ENCODE results near the gene ZNF821.
"Not testable (repeated sequence)": the region's sequence is repeated elsewhere in the genome, so short reads cannot be mapped to it uniquely, and the experiment has no call there.

The ZNF821 gene

GRCh38 chr16:71855937-71856662 lies 27.9 kb downstream of the ZNF821 start:
- no peak for DNase-seq

GRCh38 chr16:71854369-71854948 lies 29.5 kb downstream of the ZNF821 start:
- DNase-seq, result no peak

DNA sequence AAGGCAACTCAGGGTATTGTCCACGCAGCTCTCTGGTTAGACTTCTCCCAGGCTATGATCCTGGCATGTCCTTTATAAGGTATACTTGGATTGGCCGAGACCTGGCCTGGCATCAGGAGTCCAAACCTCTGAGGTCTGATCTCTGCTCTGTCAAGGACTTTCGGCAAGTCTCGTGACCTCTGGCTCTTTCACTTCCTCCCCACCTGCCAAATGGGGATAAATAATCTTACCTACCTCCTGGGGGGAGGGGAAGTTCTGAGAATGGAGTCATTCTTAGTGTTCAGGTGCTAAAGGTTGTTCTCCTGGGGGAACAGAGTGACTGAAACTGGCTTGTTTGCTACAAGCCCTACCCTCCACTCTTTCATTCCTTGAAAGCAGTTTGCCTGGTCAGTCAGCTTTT lies 30.6 kb downstream of the ZNF821 start:
- no peak for DNase-seq

DNA sequence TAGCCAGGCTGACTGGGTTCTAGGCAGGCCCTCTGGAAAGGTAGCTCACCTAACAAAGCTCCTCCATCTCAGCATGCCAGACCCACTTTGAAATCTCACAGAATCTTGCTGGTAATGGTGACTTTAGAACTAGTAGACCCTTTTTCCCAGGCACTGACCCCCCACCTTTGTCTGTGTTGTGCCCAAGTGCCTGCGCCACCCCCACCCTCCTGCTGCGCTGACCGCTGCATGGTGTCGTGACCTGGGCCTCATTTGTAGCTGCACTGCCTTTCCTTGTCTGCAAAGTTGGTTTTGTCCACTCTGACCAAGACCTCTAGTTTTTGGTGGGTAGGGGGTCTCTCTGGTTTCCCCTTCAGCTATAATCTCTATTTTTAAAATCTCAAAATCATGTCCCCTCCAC lies 31.4 kb downstream of the ZNF821 start:
- no peak for DNase-seq

GRCh38 chr16:71852158-71852557 lies 31.8 kb downstream of the ZNF821 start:
- DNase-seq, result no peak

DNA sequence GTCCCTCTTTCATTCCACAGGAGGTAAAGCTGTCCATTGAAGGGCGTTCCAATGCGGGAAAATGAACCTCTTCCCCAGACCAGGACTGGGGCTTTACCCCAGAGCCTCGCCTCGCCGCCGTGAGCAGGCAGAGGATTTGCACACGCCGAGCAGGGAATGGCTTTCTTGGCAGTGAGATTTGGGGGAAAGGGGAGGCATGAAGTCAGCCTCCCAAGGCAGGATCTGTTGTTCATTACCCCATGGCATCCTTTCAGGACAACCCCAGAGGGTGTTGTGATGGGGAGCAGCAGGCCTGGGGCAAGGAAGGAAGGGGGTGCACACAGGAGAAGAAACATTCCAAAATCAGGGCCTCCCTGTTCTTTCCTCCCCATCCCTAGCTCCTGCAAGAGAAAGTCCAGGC lies 32.2 kb downstream of the ZNF821 start:
- DNase-seq, result no peak

DNA sequence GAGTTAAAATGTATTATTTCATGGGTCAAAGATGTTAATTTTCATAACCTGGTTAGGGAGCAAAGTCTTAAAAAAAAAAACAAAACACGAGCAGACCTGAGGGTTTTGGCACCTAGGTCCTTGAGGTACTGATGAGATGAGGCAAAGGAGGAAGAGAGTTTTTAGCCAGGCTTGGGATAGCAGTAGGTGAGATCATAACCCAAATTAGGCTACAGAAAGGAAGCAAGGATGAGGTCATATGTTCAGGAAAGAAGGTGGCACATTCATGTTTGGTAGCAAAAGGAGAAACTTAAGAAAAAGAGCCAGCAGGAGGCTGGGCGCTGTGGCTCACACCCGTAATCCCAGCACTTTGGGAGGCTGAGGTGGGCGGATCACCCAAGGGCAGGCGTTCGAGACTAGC lies 35.4 kb downstream of the ZNF821 start:
- DNase-seq, result no peak

GRCh38 chr16:71847096-71847495 lies 36.9 kb downstream of the ZNF821 start:
- no peak for DNase-seq

DNA sequence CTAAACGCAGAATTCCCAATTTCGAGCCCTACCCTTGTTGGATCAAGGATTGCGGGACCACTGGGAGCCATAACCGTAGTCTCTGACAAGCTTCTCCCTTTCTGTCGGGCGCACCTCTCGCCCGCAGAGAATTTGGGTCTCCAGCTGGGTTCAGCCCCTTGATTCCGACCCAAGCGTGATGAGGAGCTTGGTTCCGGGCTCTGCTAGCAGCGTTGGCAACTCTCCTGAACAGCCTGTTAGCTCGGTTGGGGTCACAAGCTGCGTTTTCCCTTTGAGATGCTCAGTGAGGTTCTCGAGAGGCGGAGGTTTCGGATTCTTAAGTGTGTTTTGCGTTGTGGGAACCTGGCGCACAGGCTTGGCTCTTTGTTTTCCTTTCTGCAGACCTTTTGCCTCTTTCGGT lies 37.6 kb downstream of the ZNF821 start:
- peak in 1 of 2 experiments; percentile 16 for DNase-seq

GRCh38 chr16:71845639-71846430 lies 38.1 kb downstream of the ZNF821 start, which contains the start of gene ATXN1L:
Gene ATXN1L (plus strand): TSS chr16:71845976. CDS start chr16:71849741, 3,765 bp downstream.
- peak; percentile 86 to 88 for DNase-seq

- DNase-seq, result no peak
Observed at GRCh38 chr16:71843572-71843971, 40.4 kb downstream of the ZNF821 start.

GRCh38 chr16:71840052-71840451 lies 43.9 kb downstream of the ZNF821 start:
- DNase-seq, result no peak

DNA sequence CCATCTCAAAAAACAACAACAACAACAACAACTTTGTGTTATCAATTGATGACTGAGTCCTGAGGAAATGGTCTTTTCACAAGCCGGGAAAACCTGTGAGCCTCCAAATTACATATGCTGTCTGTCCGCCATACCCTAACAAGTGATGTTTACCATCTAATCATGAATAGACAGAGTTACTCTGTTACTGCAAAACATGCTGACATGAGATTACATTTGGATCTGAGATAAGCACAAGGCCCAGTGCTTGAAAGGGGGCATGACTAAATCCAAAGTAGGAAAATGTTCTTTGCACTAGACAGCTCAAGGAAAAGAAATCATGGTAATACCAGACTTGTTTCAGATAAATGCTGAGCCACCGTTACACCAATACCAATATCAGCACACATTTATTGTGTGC lies 46.8 kb downstream of the ZNF821 start:
- no peak for DNase-seq

- no peak for DNase-seq
Observed at GRCh38 chr16:71834291-71834690, 49.7 kb downstream of the ZNF821 start.

DNA sequence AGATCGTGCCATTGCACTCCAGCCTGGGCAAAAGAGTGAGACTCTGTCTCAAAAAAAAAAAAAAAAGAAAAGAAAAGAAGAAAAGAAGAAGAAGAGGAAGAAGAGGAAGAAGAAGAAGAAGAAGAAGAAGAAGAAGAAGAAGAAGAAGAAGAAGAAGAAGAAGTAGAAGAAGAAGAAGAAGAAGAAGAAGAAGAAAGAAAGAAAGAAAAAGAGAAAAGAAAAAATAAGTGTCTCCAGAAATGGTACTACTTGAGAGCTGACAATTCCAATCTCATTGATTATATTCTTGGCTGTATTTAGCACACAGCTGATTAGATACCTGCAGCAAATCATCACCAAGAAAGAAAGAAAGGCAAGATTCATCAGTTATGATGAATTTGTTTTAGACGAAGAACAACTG lies 51.9 kb downstream of the ZNF821 start:
- DNase-seq, result not testable (repeated sequence)

GRCh38 chr16:71831698-71832097 lies 52.3 kb downstream of the ZNF821 start:
- DNase-seq, result not testable (repeated sequence)

DNA sequence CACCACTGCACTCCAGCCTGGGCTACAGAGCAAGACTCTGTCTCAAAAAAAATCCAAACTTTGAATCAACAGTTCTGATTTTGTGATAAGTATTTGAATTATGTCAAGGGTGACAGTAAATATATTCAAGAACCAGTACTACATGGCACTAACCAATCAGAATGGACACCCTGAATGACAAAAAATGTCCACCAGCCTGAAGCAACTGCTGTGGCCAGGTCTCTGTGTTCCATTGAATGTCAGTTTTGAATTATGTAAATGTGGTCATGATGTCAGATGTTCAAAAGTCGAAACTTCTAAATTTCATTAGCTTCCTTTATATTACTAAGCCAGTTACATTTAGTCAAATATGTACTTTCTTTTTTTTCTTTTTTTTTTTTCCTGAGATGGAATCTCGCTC lies 53.6 kb downstream of the ZNF821 start:
- no peak for DNase-seq

DNA sequence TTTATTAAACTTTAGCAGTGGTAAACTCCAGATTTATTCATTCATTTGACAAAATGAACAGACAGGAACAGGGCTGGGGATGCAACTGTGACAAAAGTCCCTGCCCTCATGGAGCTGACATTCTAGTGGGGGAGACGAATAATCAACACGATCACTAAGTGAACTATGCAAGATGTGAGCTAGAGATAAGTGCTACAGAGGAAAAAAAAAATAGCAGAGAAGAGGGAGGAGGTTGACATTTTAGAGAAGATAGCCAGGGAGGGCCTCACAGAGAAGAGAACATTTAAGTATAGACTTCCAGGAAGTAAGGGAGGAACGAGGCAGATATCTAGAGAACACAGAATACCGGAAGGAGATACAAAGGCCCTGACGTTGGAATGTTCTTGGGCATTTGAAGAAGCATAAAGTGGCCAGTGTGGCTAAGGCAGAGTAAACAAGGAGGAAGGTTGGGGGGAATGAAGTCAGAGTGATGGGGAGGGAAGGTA lies 57.4 kb downstream of the ZNF821 start:
- no peak for DNase-seq

- DNase-seq, result not testable (repeated sequence)
Observed at GRCh38 chr16:71817155-71817500, 66.9 kb downstream of the ZNF821 start.

DNA sequence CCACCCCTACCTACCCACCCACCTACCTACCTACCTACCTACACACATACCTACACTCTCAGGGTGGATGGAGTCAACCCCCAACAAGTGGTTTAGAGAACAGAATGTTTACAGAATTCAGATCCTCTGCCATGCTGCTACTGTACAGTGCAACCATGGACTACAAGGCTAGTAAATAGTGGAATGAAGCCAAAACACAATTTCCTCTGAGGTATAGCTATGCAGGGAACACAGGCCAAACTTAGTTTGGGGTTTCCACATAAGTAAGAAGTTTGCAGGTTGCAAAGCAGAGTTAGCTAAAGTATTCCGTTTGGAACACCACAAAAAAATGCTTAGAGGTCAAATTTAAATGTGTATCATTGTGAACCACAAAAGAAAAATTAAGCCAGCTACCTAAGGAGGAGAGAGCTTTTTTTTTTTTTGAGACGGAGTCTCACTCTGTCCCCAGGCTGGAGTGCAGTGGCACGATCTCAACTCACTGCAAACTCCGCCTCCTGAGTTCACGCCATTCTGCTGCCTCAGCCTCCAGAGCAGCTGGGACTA lies 72.7 kb downstream of the ZNF821 start:
- peak; percentile 26 to 30 for DNase-seq

- DNase-seq, result not testable (repeated sequence)
Observed at GRCh38 chr16:71810155-71810530, 73.8 kb downstream of the ZNF821 start.
